ENCODE measurements around the gene C5orf52.
"Not testable (repeated sequence)": the region's sequence is repeated elsewhere in the genome, so short reads cannot be mapped to it uniquely, and the experiment has no call there.

C5orf52 gene

DNA sequence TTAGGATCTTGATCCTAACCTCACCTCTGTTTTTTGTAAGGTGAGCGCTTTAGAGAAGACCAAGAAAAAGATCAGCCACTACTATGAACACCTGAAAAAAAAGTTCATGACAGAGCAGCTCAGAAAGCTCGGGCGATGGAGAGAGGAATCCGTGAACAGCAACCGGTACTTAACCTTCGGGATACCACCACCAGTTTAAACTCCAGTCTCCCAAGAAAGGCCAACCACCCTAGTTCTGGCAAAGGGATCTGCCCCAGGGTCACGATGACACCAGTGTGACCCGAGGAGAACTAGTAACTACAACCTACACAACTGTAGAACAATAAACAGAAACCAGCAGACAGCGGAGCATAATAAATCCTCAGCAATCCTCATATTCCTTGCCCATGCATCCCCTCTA is 8.5 kb downstream of the C5orf52 start:
- no peak for FAIRE-seq

GRCh38 chr5:157680239-157680638 is 8.9 kb downstream of the C5orf52 start:
- FAIRE-seq, result no peak

DNA sequence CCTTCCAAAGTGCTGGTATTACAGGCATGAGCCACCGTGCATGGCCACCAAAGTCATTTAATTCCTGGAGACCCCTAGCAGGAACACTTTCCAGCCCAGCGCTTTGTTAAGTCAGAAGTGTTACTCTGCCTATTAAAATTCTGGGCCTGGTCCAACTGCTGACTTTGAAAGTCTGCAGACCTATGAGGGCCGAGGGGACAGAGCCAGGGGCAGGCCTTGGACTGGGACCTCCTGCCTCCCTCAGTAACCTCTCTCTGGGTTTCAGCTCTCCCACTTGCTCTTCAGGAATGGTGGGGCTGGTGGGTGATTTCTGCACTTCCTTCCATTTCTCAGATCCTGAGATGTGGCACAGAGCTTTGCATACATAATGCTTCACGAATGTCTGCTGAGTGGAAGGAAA is 9.7 kb downstream of the C5orf52 start:
- no peak for FAIRE-seq

DNA sequence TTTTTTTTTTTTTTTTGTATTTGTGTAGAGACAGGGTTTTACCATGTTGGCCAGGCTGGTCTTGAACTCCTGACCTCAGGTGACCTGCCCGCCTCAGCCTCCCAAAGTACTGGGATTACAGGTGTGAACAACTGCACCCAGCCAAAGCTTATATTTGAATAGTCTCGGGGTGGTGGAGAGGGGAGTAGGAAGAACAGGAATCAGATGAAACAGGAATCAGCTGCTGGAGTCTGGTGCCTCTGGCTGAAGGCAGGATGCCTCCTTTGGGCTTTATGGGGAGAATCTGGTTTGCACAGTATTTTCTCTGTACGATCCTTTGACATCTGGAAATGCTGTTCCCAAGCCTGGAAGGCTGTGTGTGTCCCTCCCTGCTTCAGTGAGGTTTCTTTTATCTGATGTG is 10.9 kb downstream of the C5orf52 start:
- FAIRE-seq, result no peak

GRCh38 chr5:157686276-157687197 is 15.2 kb downstream of the C5orf52 start:
- not testable (repeated sequence) for FAIRE-seq

GRCh38 chr5:157687198-157687554 is 15.8 kb downstream of the C5orf52 start:
- FAIRE-seq, result no peak

GRCh38 chr5:157689942-157690689 is 18.8 kb downstream of the C5orf52 start:
- FAIRE-seq, result no peak

DNA sequence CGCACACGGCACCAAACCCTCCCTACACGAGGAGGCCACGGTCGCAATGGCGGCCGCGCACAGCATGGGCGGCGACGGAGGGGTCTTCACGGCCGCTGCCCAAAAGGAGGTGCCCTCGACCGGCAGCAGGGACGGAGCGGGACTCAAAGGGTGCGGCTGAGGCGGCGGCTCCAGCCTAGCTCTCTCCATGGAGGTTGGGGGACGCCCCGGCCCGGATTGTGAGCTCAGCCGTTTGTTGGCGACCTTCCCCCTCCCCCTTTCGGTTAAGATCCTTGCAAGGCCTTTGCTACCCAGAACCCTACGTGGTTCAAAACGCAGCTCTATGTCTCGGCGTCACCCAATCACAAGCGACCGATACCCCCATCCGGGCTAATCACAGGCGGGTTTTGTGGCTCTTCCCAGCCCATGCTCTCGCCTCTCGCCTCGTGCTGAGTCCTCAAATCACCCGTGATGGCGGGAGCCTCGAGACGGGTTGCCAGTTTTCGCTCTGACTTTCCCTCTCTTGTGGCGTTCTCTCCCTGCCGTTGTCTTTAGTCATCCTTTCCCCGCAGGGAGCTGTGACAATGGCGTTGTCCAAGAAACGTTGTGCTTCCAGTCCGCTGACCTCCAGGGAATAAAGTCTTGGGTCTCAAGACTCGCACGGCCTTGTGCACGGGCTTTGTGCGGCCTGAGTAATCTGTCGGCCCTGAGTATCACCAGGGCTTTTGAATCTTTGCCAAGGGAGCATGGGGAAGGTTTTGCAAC is 19.5 kb downstream of the C5orf52 start:
- FAIRE-seq, result no peak

DNA sequence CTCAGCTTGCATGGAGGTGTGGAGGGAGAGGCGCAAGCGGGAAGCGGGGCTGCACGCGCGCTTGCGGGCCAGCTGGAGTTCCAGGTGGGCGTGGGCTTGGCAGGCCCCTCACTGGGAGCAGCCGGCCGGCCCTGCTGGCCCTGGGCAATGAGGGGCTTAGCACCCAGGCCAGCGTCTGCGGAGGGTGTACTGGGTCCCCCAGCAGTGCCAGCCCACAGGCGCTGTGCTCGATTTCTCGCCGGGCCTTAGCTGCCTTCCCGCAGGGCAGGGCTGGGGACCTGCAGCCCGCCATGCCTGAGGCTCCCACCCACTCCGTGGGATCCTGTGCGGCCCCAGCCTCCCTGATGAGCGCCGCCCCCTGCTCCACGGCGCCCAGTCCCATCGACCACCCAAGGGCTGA is 22.5 kb downstream of the C5orf52 start:
- not testable (repeated sequence) for FAIRE-seq

- FAIRE-seq, result not testable (repeated sequence)
Observed at GRCh38 chr5:157696154-157696553, 24.8 kb downstream of the C5orf52 start.

DNA sequence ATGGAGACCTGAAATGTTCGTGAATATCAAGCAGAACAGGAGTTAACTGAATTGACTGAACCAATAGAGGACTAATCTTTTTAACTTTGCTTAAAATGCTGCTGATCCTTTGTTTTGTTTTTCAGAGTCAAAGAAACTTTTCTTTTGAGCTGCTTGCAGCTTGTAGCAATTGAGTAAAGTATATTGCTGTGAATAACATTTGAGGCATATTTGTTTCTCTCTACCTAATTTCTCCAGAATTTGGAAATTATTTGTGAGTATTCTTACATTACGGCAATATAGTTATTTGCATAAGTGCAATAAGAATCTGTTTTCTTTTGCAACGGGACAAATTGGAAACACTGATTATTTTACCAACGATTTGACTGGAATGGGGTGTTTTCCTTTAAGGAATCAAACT is 27.3 kb downstream of the C5orf52 start:
- FAIRE-seq, result not testable (repeated sequence)

DNA sequence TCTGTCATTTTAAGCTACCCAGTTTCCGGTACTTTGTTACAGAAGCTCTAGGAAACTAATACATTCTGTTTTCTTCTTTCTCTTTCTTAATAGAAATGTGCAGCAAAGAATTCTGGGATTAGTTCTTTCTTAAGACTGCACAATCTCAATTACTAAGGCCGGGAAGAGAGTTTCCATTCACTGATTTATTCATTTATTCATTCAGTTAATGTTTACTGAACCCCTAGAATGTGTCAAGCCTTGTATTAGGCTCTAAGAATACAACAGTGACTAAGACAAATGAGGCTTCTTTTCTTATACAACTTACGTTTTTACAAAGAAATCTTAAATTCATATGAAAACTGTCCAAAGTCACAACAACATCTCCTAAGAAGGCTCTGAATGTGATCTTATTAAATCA is 32.4 kb downstream of the C5orf52 start:
- no peak for FAIRE-seq

GRCh38 chr5:157708866-157709265 is 37.5 kb downstream of the C5orf52 start:
- FAIRE-seq, result no peak

DNA sequence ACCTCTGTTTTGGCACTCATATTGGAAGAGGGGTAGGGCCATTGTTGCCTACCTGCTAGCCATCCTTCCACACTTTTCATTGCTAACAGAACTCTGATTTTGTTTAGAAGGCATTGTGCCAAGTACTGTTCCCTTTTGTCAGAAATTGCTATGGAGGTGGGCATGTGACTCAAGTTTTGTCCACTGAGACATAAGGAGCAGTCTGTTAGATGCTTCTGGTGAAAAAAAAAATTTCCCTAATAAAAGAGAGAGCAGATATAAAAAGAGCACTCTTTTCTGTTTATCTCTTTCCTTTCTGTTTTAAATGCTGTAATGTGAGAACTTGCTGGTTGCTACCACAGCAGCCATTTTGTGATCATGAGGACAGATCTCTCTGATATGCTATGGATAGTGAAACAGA is 38.0 kb downstream of the C5orf52 start:
- FAIRE-seq, result no peak

GRCh38 chr5:157710431-157710830 is 39.1 kb downstream of the C5orf52 start:
- FAIRE-seq, result no peak

DNA sequence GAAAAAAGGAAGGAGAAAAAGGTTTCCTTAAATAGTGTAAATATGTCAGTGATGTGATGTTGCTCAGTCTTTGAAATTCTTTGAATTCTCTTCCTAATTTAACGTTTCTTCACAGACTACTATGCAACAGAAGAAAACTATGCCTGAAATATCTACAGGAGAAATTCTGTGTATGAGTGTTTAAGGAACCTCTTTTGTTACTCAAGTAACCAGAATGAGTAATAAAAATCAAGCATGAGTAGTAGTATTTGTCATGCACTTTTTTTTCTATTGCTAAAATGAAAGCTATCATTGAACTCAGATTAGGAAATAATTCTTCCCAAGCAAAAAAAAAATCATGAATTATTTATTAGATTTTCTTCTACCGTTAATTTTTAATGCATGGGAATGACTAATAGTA is 39.5 kb downstream of the C5orf52 start:
- FAIRE-seq, result no peak

DNA sequence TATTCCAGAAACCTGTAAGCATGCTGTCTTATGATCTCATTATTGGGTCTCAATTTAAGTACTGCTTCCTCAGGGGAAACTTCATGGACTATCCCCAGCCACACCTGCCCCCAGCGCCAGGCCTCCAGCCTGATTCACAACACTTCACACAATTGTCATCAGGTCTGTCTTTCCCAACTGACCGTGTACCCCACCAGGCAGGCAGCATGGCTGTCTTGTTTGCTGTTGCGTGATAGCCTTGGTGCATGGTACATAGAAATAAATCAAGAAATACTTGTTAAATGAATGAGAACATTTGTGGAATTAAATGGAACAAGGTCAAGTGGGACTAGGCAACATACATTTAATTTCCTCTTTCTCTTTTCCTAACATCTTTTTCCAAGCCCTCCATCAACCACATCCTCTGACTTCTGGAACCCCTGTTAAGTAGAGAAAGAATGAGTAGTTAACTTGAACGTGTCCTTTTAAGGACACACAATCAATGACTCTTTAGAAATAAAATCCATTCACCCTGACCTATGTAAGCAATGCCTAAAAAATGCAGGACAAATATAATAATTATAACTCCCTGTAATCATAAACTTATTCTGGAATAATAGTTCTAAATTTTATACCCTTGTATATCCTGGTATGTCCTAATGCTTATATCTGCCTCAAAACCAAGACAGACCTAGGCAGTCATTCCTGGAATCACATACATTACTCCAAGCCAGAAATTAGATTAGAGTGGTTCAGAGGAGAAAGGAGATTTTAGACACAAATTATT is 42.7 kb downstream of the C5orf52 start:
- FAIRE-seq, result no peak

GRCh38 chr5:157714596-157714864 is 43.2 kb downstream of the C5orf52 start:
- no peak for FAIRE-seq

GRCh38 chr5:157718519-157718918 is 47.2 kb downstream of the C5orf52 start:
- FAIRE-seq, result peak; percentile 55

- FAIRE-seq, result no peak
Observed at GRCh38 chr5:157719245-157719644, 47.9 kb downstream of the C5orf52 start.

DNA sequence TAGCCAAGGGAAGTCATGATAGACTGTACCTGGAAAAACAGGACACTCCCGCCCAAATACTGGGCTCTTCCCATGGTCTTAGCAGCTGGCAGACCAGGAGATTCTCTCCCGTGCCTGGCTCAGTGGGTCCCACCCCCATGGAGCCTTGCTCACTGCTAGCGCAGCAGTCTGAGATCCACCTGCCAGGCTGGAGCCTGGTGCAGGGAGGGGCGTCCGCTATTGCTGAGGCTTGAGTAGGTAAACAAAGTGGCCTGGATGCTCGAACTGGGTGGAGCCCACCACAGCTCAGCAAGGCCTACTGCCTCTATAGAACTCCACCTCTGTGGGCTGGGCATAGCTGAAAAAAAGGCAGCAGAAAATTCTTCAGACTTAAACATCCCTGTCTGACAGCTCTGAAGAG is 49.8 kb downstream of the C5orf52 start:
- FAIRE-seq, result no peak

GRCh38 chr5:157722895-157723294 is 51.6 kb downstream of the C5orf52 start:
- not testable (repeated sequence) for FAIRE-seq

DNA sequence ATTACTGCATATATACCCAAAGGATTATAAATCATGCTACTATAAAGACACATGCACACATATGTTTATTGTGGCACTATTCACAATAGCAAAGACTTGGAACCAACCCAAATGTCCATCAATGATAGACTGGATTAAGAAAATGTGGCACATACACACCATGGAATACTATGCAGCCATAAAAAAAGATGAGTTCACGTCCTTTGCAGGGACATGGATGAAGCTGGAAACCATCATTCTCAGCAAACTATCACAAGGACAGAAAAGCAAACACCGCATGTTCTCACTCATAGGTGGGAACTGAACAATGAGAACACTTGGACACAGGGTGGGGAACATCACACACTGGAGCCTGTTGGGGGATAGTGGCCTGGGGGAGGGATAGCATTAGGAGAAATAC is 55.3 kb downstream of the C5orf52 start:
- FAIRE-seq, result not testable (repeated sequence)

Measured in G401.6 (cell line).